Measurements from ENCODE around the gene PTPRN2.

The PTPRN2 gene

DNA sequence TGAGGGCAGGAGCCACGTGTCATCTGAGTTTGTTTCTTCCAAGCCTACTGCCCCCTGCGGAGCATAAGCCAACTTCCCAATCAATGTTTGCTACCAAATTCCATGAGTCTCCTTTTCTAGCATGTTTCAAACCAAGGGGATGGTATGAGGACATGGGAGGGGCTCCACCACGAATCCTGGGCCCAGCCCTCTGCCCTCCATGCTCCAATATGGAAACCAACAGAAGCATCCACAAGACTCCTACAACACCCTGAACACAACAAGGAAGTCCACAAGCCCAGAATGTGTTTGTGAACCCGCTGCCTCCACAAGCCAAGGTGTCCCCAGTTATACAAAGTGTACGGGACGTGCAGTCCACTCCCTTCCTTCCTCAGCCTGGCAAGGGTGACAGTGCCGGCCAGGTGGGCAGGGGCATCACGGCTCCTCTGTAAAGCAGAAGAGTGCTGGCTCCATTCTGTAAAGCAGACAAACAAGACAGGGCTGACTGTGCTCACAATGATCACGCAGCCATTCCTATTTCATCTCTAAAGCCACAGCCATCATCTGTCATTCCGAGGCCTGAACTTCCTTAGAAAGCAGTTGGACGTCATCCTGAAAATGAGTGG is 466.1 kb downstream of the PTPRN2 start:
- no peak for DNase-seq (ENCODE audit: low read depth)
- H3K4me3 ChIP-seq (ENCODE audit: low read depth, low read length): no peak overlapping the region
- TF ChIP-seq, protein P1, sequence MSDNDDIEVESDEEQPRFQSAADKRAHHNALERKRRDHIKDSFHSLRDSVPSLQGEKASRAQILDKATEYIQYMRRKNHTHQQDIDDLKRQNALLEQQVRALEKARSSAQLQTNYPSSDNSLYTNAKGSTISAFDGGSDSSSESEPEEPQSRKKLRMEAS (IDR thresholded peaks at IDR 0.05; ENCODE audit: low read depth, low read length): no peak
- TF ChIP-seq, protein P2, sequence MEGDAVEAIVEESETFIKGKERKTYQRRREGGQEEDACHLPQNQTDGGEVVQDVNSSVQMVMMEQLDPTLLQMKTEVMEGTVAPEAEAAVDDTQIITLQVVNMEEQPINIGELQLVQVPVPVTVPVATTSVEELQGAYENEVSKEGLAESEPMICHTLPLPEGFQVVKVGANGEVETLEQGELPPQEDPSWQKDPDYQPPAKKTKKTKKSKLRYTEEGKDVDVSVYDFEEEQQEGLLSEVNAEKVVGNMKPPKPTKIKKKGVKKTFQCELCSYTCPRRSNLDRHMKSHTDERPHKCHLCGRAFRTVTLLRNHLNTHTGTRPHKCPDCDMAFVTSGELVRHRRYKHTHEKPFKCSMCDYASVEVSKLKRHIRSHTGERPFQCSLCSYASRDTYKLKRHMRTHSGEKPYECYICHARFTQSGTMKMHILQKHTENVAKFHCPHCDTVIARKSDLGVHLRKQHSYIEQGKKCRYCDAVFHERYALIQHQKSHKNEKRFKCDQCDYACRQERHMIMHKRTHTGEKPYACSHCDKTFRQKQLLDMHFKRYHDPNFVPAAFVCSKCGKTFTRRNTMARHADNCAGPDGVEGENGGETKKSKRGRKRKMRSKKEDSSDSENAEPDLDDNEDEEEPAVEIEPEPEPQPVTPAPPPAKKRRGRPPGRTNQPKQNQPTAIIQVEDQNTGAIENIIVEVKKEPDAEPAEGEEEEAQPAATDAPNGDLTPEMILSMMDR (IDR thresholded peaks at IDR 0.05; ENCODE audit: low read depth, low read length): no peak
- TF ChIP-seq MYC (IDR thresholded peaks at IDR 0.05; ENCODE audit: low read depth, low read length) (no peak), POLR2A (IDR thresholded peaks at IDR 0.05; ENCODE audit: extremely low read depth, insufficient read length) (no peak)

DNA sequence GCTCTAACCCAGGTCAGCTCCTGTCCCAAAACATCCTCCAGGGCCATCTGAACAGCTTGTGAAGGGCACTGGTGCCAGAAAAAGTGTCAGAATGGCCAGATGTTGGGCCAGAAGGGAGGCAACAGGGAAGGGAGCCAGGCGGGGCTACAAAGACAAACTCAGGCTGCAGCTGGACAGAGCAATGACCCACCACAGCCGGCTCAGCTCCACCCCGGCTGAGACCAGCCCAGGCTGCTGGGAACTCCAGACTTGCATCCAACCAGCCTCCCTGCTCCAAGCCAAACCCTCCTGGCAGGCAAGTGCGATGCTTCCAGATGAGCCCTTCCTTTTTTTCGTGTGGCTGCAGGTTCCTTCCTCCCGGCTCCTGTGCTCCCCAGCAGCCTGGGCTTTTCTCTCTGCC is 466.9 kb downstream of the PTPRN2 start:
- no peak overlapping the region for H3K4me3 ChIP-seq (ENCODE audit: low read depth, low read length)
- TF ChIP-seq MYC (IDR thresholded peaks at IDR 0.05; ENCODE audit: low read depth, low read length): no peak
- TF ChIP-seq, protein P2 (IDR thresholded peaks at IDR 0.05; ENCODE audit: low read depth, low read length): no peak
- TF ChIP-seq, protein P1 (IDR thresholded peaks at IDR 0.05; ENCODE audit: low read depth, low read length): no peak
- no peak for TF ChIP-seq POLR2A (IDR thresholded peaks at IDR 0.05; ENCODE audit: extremely low read depth, insufficient read length)
- DNase-seq (ENCODE audit: low read depth): no peak

DNA sequence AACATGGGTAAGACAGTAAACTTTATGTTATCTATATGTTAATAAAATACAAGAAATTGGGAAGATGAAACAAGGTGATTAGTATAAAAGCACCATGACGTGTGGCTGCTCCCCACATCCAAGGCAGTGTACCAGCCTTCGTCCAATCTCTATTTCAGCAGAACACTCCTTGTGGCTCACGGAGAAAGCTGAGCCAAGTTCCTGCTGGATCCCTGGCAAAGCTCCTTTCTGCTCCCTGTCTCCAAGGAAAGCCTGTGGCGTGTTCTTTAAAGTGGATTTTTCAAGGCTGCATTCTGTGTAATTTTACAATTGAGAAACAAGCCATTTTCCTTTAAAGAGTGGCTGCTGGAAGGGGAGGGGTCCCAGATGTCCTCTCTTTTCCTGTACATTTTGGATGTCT is 467.3 kb downstream of the PTPRN2 start:
- DNase-seq (ENCODE audit: low read depth): no peak
- TF ChIP-seq, protein P1 (IDR thresholded peaks at IDR 0.05; ENCODE audit: low read depth, low read length): no peak
- TF ChIP-seq, protein P2 (IDR thresholded peaks at IDR 0.05; ENCODE audit: low read depth, low read length): no peak
- TF ChIP-seq POLR2A (IDR thresholded peaks at IDR 0.05; ENCODE audit: extremely low read depth, insufficient read length) (no peak), MYC (IDR thresholded peaks at IDR 0.05; ENCODE audit: low read depth, low read length) (no peak)
- no peak overlapping the region for H3K4me3 ChIP-seq (ENCODE audit: low read depth, low read length)

DNA sequence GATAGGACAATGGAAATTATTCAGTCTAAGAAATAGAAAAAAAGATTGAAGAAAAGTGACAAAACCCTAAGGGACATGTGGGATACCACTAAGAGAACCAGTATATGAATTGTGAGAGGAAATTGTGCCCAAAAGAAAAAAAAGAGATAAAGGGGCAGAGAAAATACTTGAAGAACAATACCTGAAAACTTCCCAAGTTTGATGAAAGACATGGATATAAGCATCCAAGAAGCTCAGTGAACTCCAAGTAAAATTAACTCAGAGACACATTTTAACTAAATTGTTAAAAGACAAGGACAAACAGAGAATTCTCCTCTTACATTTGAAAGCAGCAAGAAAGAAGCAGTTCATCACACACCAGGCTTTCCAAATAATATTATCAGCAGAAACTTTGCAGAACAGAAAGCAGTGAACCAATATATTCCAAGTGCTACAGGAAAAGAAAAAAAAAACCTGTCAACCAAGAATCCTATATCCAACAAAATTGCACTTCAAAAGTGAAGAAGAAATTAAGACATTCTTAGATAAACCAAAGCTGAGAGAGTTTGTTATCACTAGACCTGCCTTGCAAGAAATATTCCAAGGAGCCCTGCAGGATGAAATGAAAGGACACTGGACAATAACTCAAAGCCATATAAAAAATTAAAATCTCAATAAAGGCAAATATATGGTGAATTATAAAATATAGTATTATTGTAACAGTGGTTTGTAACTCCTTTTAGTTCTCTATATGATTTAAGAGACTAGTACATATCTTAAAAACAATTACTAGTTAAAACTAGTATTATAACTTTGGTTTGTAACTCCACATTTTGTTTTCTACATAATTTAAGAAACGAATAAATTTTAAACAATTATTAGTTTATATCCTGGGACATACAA is 470.0 kb downstream of the PTPRN2 start:
- H3K4me3 ChIP-seq (ENCODE audit: low read depth, low read length): no peak overlapping the region
- TF ChIP-seq, protein P1 (IDR thresholded peaks at IDR 0.05; ENCODE audit: low read depth, low read length): no peak
- TF ChIP-seq MYC (IDR thresholded peaks at IDR 0.05; ENCODE audit: low read depth, low read length) (no peak), POLR2A (IDR thresholded peaks at IDR 0.05; ENCODE audit: extremely low read depth, insufficient read length) (no peak)
- TF ChIP-seq, protein P2 (IDR thresholded peaks at IDR 0.05; ENCODE audit: low read depth, low read length): no peak
- DNase-seq (ENCODE audit: low read depth): no peak

DNA sequence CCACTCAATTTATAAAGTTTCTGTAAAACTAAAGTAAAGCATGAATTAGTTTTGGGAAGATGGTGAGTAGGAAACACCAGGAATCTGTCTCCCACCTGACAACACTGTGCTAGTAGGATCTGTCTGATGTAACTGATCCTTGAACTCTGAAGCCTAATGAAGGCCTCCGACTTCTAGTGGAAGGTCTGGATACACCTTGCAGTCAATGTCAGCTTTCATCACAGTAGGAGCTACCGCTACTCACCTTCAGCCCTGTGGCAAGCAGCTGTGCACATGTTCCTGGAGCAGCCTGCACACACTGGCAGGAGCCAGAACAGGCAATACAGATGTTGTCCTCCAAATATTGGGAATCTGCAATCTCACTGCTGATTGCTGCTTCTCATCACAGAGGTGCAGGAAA is 471.4 kb downstream of the PTPRN2 start:
- DNase-seq (ENCODE audit: low read depth): no peak
- no peak for TF ChIP-seq MYC (IDR thresholded peaks at IDR 0.05; ENCODE audit: low read depth, low read length)
- TF ChIP-seq, protein P2 (IDR thresholded peaks at IDR 0.05; ENCODE audit: low read depth, low read length): no peak
- TF ChIP-seq, protein P1 (IDR thresholded peaks at IDR 0.05; ENCODE audit: low read depth, low read length): no peak
- TF ChIP-seq POLR2A (IDR thresholded peaks at IDR 0.05; ENCODE audit: extremely low read depth, insufficient read length): no peak

More for the DNA sequence above, 471.4 kb downstream of the PTPRN2 start:
- H3K4me3 ChIP-seq (ENCODE audit: low read depth, low read length): no peak overlapping the region
